Activated CD8-positive, alpha-beta memory T cell treated with anti-CD3 and anti-CD28 coated beads, Interleukin-2, amount 50 U/mL, for 4 hours (primary cell): ENCODE data around the gene NDUFV2.
A peak's percentile ranks its signal among the peaks of the same experiment; 100 is the strongest.

Source experiments
- DNase-seq: peaks from one replicate; pipeline ENCODE4 v3.0.0-alpha.2; 2020

The NDUFV2 gene

DNA sequence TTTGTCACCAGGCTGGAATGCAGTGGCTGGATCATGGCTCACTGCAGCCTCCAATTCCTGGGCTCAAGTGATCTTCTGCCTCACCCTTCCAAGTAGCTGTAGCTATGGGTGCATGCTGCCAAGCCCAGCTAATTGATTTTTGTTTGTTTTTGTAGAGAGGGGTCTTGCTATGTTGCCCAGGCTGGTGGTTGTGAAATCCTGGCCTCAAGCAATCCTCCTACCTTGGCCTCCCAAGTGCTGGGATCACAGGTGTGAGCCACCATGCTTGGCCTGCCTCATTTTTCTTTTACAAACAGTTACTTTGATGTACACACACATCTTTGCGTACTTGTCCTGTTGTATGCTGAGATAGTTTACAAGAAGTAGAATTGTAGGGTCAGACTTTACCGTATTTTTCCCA, 21.0 kb downstream of the NDUFV2 start:
- DNase-seq, result no peak

- no peak for DNase-seq
Measured at GRCh38 chr18:9124824-9125223, 22.3 kb downstream of the NDUFV2 start.

- DNase-seq, result no peak
Measured at GRCh38 chr18:9126337-9126736, 23.8 kb downstream of the NDUFV2 start.

- no peak for DNase-seq
Measured at GRCh38 chr18:9130195-9130594, 27.7 kb downstream of the NDUFV2 start.

DNA sequence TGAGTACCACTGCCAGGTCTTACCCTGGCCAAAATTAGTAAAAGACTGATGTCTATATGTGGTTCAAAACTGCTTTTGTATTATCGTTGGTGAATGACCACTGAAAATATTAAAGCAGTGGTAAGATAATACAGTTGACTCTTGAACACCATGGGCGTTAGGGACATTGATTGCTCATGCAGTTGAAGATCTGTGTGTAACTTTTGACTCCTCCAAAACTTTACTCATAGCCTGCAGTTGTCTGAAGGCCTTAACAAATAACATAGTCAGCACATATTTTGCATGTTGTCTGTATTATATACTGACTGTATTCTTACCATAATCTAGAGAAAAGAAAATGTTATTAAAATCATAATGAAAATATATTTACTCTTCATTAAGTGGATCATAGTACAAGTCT, 28.3 kb downstream of the NDUFV2 start:
- DNase-seq, result no peak

DNA sequence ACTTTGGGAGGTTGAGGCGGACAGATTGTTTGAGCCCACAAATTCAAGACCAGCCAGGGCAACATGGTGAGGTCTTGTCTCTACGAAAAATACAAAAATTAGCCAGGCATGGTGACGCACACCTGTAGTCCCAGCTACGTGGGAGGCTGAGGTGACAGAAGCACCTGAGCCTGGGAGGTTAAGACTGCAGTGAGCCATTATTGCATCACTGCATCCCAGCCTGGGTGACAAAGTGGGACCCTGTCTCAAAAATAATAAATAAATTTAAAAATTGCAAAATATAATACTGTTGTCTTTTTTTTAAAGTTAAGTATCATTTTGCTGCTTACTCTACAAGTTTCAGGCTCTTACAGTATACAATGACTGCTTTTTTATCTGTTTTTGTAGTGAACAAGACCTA, 30.1 kb downstream of the NDUFV2 start:
- no peak for DNase-seq

GRCh38 chr18:9133225-9133624, 30.7 kb downstream of the NDUFV2 start:
- no peak for DNase-seq

- no peak for DNase-seq
Measured at GRCh38 chr18:9135081-9135911, 32.8 kb downstream of the NDUFV2 start.

- DNase-seq, result no peak
Measured at GRCh38 chr18:9135912-9136314, 33.4 kb downstream of the NDUFV2 start.

DNA sequence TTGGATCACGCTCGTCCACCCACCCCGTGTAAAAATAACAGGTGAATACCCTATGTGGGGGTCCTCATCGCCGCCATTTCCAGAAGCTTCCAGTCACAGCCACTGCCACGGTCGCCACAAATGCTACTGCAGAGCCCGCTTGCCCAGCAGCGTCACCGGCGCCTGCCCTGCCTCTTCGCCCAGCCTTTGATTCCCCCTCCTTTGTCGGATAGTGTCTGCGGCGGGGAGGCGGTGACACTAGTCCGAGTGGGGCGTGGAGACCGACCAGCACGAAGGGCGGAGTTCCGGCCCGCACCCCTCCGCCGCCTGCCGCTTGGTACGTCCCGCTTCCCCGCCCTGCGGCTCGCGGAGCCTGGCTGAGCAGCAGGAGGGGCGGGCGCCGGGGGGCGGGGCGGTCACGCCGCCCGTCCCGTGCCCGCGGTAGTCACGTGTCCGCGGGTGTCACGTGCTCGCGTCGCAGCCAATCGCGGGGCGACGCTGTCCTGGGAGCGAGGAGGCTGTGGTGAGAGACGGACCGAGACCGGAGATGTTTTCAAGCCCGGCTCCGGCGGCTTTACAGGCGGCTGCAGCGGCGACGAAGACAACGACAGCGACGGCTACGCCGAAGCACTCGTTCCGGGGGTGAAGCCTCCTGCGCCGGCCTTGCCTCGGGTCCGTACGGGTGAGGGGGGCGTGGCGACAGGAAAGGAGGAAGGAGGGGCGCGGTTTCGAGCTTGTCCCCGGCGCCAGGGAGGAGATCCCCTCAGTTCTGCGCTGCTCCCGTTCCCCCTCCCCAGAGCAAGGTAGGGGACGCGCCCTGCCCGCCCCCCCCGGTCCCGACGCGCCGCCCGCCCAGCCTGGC, 34.0 kb downstream of the NDUFV2 start, which contains the start of gene ANKRD12:
Gene ANKRD12 (plus strand): TSS at position 467 of the 841 bp plus-strand sequence. CDS start 45,652 bp downstream, outside the sequence.
- DNase-seq, result peak; percentile 98

- peak; percentile 68 for DNase-seq
Measured at GRCh38 chr18:9137168-9138066, 34.9 kb downstream of the NDUFV2 start.

GRCh38 chr18:9139400-9140039, 37.0 kb downstream of the NDUFV2 start:
- no peak for DNase-seq

DNA sequence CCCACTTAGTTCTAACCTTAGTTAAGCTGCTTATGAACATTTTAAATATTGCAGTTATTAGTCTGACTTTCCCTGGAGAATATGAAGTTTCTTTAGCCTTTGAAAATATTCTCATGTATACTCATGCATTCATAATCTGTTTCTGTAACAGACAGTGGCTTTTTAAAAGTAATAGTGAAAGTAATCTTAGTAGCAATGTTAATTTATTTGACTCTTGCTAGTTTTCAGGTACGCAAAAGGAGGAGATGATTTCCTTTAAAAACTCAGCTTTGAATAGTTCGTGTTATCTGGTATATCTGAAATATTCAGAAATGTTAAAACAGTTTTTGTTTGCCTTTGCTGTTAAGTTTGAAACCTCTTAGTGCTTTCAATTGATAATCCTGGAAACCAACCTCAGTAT, 37.9 kb downstream of the NDUFV2 start:
- DNase-seq, result no peak

- DNase-seq, result no peak
Measured at GRCh38 chr18:9140984-9141383, 38.5 kb downstream of the NDUFV2 start.

DNA sequence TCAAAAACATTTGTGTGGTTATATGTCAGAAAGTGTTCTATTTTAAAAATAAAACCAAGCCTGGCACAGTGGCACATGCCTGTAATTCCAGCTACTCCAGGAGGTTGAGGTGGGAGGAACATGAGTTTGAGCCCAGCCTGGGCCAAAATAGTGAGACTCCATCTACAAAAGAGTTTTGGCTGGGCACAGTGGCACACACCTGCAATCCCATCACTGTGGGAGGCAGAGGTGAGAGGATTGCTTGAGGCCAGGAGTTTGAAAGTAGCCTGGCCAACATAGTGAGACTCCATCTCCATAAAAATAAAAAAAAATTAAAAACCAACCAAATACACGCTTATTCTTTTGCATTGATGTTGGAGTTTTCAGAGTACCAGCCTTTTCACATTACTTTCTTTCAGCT, 43.7 kb downstream of the NDUFV2 start:
- no peak for DNase-seq

DNA sequence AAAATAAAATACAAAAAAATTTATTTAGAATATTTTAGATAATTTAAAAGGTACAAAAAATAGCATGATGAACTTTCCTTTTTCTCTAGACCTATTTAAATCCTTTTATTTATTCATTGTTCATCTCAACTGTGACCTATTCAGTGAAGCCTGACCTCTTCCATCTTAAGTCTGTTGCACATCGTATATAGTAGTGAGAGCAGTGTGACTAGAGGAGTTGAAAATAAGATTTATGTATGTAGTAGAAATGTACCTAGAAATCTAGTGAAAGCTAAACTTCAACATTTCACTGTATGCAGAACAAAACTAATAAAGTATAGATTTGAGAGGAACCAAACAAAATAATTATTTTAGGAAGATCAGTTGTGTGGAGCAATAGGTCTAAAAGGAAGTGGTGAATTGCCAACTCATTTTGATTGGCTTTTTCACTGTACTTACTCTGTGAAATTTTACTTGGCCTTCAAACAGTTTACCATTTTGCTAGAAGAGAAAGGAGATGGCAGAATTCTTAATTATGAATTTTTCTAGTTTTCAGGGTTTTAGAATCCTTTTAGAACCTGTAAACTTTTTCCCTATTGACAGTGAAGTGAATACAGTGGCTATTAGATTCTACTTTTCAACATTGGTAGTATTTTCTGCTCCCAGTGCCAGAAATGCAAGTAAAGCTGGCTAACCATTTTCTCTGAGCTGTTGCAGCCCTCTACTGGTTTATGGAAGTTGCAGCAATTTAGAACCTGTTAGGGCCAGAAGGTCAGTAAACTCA, 45.1 kb downstream of the NDUFV2 start:
- DNase-seq, result no peak

DNA sequence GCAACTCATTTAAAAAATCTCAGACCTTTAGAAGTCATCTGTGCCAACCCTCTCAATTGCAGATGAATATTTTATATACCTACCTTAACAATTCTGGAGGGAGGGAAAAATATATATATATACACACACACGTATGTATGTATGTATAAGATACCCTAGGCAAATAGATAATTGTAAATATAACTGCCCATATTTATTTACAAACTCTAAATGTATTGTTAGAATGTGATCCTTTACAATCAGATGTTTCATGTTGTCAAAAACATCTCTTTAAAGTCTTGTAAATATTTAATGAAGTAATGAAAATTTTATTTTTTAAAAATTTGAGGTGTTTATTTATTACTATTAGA, 45.7 kb downstream of the NDUFV2 start:
- no peak for DNase-seq

GRCh38 chr18:9150121-9150520, 47.6 kb downstream of the NDUFV2 start:
- DNase-seq, result no peak

GRCh38 chr18:9153256-9153655, 50.8 kb downstream of the NDUFV2 start:
- DNase-seq, result no peak

DNA sequence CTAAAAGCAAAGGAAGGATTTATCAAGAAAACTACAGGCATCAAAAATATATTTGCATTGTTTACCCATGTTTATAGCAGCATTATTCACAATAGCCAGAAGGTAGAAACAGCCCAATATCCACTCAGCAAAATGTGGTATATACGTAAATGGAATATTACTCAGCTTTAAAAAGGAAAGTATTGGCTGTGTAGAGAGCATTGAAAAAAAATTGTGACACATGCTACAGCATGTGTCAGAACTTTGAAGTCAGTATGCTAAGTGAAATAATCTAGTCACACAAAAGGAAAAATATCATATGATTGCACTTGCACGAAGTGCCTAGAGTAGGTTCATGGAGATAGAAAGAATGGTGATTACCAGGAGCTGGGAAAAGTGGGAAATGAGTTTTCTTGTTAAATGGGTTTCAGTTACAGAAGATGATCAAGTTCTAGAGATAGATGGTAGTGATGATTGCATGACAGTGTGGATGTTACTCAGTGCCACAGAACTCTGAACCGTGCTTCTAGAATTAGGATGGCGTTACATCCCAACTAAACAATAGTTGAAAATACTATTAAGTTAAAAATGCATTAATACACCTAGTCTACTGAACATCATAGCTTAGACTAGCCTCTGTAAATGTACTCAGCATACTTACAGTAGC, 54.2 kb downstream of the NDUFV2 start:
- DNase-seq, result no peak

GRCh38 chr18:9157806-9158205, 55.3 kb downstream of the NDUFV2 start:
- no peak for DNase-seq
